Measurements from ENCODE around the gene ASIP. TPM values are rescaled to one million over a fixed set of nuclear protein-coding genes. Genes with fewer than 3 reads are reported as not detected.
A peak's percentile ranks its signal among the peaks of the same experiment; 100 is the strongest.

Gene ASIP
- total RNA-seq, 1 donor from 2014 or later, result not detected

GRCh38 chr20:34311118-34312023, 70.1 kb downstream of the ASIP start:
- no peaks in the 10 kb centered on the region for H3K9me3 Mint-ChIP-seq
- peak; percentile 36 for DNase-seq (ENCODE audit: low read depth, low spot score)
- H3K4me1 Mint-ChIP-seq, result peaks cover 24% of the 10 kb centered on the region
- peak overlapping the region; percentile 45 for H3K4me3 Mint-ChIP-seq
- TF ChIP-seq CTCF (conservative IDR thresholded peaks at IDR 0.05), result peak; percentile 40
- no peaks in the 10 kb centered on the region for H3K36me3 Mint-ChIP-seq (ENCODE audit: low read depth)
- no peak overlapping the region for H3K27ac Mint-ChIP-seq (ENCODE audit: unreplicated experiment)
- H3K27me3 Mint-ChIP-seq (ENCODE audit: low read depth), result peaks cover 24% of the 10 kb centered on the region

GRCh38 chr20:34312024-34312460, 70.8 kb downstream of the ASIP start:
- H3K4me1 Mint-ChIP-seq, result peaks cover 24% of the 10 kb centered on the region
- H3K9me3 Mint-ChIP-seq, result no peaks in the 10 kb centered on the region
- peaks cover 24% of the 10 kb centered on the region for H3K27me3 Mint-ChIP-seq (ENCODE audit: low read depth)
- TF ChIP-seq CTCF (conservative IDR thresholded peaks at IDR 0.05), result no peak
- DNase-seq (ENCODE audit: low read depth, low spot score), result no peak
- peak overlapping the region; percentile 45 for H3K4me3 Mint-ChIP-seq
- no peak overlapping the region for H3K27ac Mint-ChIP-seq (ENCODE audit: unreplicated experiment)
- no peaks in the 10 kb centered on the region for H3K36me3 Mint-ChIP-seq (ENCODE audit: low read depth)

GRCh38 chr20:34312544-34313217, 71.5 kb downstream of the ASIP start:
- H3K36me3 Mint-ChIP-seq (ENCODE audit: low read depth), result no peaks in the 10 kb centered on the region
- DNase-seq (ENCODE audit: low read depth, low spot score), result peak; percentile 99
- H3K4me1 Mint-ChIP-seq, result peaks cover 24% of the 10 kb centered on the region
- H3K27ac Mint-ChIP-seq (ENCODE audit: unreplicated experiment), result no peak overlapping the region
- H3K4me3 Mint-ChIP-seq, result peak overlapping the region; percentile 61
- H3K27me3 Mint-ChIP-seq (ENCODE audit: low read depth), result peaks cover 24% of the 10 kb centered on the region
- no peaks in the 10 kb centered on the region for H3K9me3 Mint-ChIP-seq
- peak; percentile 100 for TF ChIP-seq CTCF (conservative IDR thresholded peaks at IDR 0.05)

GRCh38 chr20:34315236-34315635, 74.0 kb downstream of the ASIP start:
- no peaks in the 10 kb centered on the region for H3K9me3 Mint-ChIP-seq
- H3K27ac Mint-ChIP-seq (ENCODE audit: unreplicated experiment), result no peak overlapping the region
- H3K4me1 Mint-ChIP-seq, result peaks cover 29% of the 10 kb centered on the region
- DNase-seq (ENCODE audit: low read depth, low spot score), result no peak
- no peak overlapping the region for H3K4me3 Mint-ChIP-seq
- no peaks in the 10 kb centered on the region for H3K36me3 Mint-ChIP-seq (ENCODE audit: low read depth)
- peaks cover 24% of the 10 kb centered on the region for H3K27me3 Mint-ChIP-seq (ENCODE audit: low read depth)
- TF ChIP-seq CTCF (conservative IDR thresholded peaks at IDR 0.05), result no peak

- no peaks in the 10 kb centered on the region for H3K36me3 Mint-ChIP-seq (ENCODE audit: low read depth)
- peaks cover 24% of the 10 kb centered on the region for H3K4me1 Mint-ChIP-seq
- peaks cover 15% of the 10 kb centered on the region for H3K27me3 Mint-ChIP-seq (ENCODE audit: low read depth)
- H3K9me3 Mint-ChIP-seq, result no peaks in the 10 kb centered on the region
- no peak overlapping the region for H3K27ac Mint-ChIP-seq (ENCODE audit: unreplicated experiment)
- no peak for DNase-seq (ENCODE audit: low read depth, low spot score)
- H3K4me3 Mint-ChIP-seq, result no peak overlapping the region
- TF ChIP-seq CTCF (conservative IDR thresholded peaks at IDR 0.05), result no peak
These were observed 75.1 kb downstream of the ASIP start for GRCh38 chr20:34316196-34316814.
